ENCODE measurements around the gene RUNX1.

GRCh38 chr21:34802180-34802899 is 246.8 kb downstream of the RUNX1 start:
- TF ChIP-seq, protein P1, sequence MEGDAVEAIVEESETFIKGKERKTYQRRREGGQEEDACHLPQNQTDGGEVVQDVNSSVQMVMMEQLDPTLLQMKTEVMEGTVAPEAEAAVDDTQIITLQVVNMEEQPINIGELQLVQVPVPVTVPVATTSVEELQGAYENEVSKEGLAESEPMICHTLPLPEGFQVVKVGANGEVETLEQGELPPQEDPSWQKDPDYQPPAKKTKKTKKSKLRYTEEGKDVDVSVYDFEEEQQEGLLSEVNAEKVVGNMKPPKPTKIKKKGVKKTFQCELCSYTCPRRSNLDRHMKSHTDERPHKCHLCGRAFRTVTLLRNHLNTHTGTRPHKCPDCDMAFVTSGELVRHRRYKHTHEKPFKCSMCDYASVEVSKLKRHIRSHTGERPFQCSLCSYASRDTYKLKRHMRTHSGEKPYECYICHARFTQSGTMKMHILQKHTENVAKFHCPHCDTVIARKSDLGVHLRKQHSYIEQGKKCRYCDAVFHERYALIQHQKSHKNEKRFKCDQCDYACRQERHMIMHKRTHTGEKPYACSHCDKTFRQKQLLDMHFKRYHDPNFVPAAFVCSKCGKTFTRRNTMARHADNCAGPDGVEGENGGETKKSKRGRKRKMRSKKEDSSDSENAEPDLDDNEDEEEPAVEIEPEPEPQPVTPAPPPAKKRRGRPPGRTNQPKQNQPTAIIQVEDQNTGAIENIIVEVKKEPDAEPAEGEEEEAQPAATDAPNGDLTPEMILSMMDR (IDR thresholded peaks at IDR 0.05; ENCODE audit: low read depth, low read length), result no peak
- TF ChIP-seq POLR2A (IDR thresholded peaks at IDR 0.05; ENCODE audit: extremely low read depth, insufficient read length), result no peak
